A673 (cell line): ENCODE data around the gene BICC1. TPM values are rescaled to one million over a fixed set of nuclear protein-coding genes. Genes with fewer than 3 reads are reported as not detected.

Experiments
- BruUV-seq: library from RNA; stranded (reverse); fragments of 400-500 nt; replicated peaks from 2 replicates; lab custom pipeline; 2021; lab: Mats Ljungman, UMichigan
- CTCF ChIA-PET: fragments of 300-600 bp; sonication (Branson Sonifier 250); formaldehyde crosslinking; loops from one replicate; lab custom pipeline; 2022; ENCODE audit warnings: antibody characterized with exemption; lab: Charles Lee
- POLR2A ChIA-PET: fragments of 300-600 bp; sonication (Branson Sonifier 250); formaldehyde crosslinking; loops from one replicate; lab custom pipeline; 2022; ENCODE audit warnings: antibody characterized with exemption; ENCODE audit not compliant: low non-redundant PET; lab: Charles Lee
- DNase-seq: peaks from one replicate; pipeline ENCODE4 v3.0.0-alpha.2; 2015; ENCODE audit warnings: low spot score
- H3K27ac ChIP-seq: fragments of 200-600 bp; sonication (generic); 2 replicates; pipeline ENCODE4 v1.5.1; 2016; ENCODE audit warnings: mixed run types, low read depth, mild to moderate bottlenecking, mixed read lengths, antibody characterized with exemption, low read length; ENCODE audit not compliant: poor library complexity, severe bottlenecking
- H3K27me3 ChIP-seq: fragments of 200-600 bp; sonication (generic); replicated peaks from 2 replicates; pipeline ENCODE4 v1.6.1; 2017; ENCODE audit warnings: mixed run types, low read depth, mild to moderate bottlenecking, mixed read lengths, antibody characterized with exemption, low read length; ENCODE audit not compliant: insufficient read depth, poor library complexity
- H3K36me3 ChIP-seq: fragments of 200-600 bp; sonication (generic); 2 replicates; pipeline ENCODE4 v1.6.1; 2016; ENCODE audit warnings: mixed run types, mild to moderate bottlenecking, mixed read lengths, antibody characterized with exemption, low read length; ENCODE audit not compliant: insufficient read depth, poor library complexity, severe bottlenecking
- H3K4me1 ChIP-seq: fragments of 200-600 bp; sonication (generic); 2 replicates; pipeline ENCODE4 v1.6.1; 2017; ENCODE audit warnings: mixed run types, mild to moderate bottlenecking, mixed read lengths, antibody characterized with exemption, low read length; ENCODE audit not compliant: insufficient read depth, poor library complexity, severe bottlenecking
- H3K4me3 ChIP-seq: fragments of 200-600 bp; sonication (generic); 2 replicates; pipeline ENCODE4 v1.5.1; 2016; ENCODE audit warnings: low read depth, mixed run types, mild to moderate bottlenecking, mixed read lengths, low read length; ENCODE audit not compliant: poor library complexity, severe bottlenecking
- H3K9me3 ChIP-seq: fragments of 200-600 bp; sonication (generic); 2 replicates; pipeline ENCODE4 v1.6.1; 2016; ENCODE audit warnings: mixed run types, low read depth, mild to moderate bottlenecking, mixed read lengths, antibody characterized with exemption, low read length; ENCODE audit not compliant: poor library complexity, severe bottlenecking
- EZH2 ChIP-seq: fragments of 200-600 bp; sonication (generic); IDR thresholded peaks from 2 replicates; pipeline ENCODE4 v1.6.1; 2017; ENCODE audit warnings: borderline replicate concordance, low read depth, mild to moderate bottlenecking, mixed read lengths, antibody characterized with exemption, low read length; ENCODE audit not compliant: poor library complexity, severe bottlenecking
- intact Hi-C: fragments of 100-400 bp; cut with micrococcal nuclease; formaldehyde crosslinking; loops from one replicate; pipeline ENCODE4 v1.10.0; 2022; ENCODE audit not compliant: unreplicated experiment
- total RNA-seq: library from RNA; stranded (reverse); gene quantifications from 2 replicates; pipeline ENCODE4 v1.2.3, GENCODE V29; 2021
- TF ChIP-seq, protein P1 (sequence below): fragments of 300-800, 200-600 bp; sonication (generic); conservative IDR thresholded peaks from 2 replicates; pipeline ENCODE4 v1.5.1; 2017; ENCODE audit warnings: low read depth, mild to moderate bottlenecking, antibody characterized with exemption, low read length, moderate library complexity, mixed read lengths

Gene BICC1
- total RNA-seq, 1 experiment from 2014 or later: 1.6 TPM

DNA sequence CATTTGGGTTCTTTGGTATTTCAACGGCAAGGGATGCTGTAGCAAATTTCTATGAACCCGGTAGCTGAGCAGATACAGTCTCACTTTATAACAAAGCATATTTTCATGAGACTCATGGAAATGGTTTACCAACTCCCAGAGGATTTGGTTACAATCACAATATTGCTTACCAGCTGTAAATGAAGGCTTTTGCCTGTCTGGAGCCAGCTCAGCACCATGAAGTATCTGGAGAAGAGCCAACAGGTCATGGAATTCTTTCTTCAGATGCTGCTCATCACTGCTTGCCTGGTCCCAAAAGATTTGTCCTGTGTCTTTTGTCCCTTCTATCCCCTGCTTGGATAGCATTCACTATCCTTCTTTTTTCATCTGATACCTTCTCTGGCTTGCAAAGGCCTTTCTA, 346.9 kb downstream of the BICC1 start:
- intact Hi-C loops: no loop called here
- BruUV-seq: no TSS peak

DNA sequence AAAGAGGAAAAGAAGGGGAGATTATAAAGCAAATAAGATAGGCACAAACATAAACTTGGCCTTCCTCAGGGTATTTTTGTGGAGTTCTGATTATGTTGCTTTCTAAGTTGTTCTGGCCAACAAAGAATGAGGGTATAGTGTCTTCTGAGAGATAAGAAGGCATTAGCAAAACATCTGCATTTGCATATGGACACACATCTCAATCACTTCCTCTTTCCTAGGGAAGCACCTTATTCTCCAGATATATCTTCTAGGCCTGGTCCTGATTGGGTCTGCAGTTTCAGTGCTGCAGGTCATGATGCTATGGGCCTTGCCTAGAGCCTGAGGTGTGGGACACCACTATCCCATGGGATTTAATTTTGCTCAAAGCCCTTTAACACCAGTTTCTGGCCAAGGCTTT, 355.0 kb downstream of the BICC1 start:
- Histone ChIP-seq H3K4me3 (no peak overlapping the region), H3K27ac (no peak overlapping the region), H3K4me1 (no peaks in the 10 kb centered on the region), H3K9me3 (no peaks in the 10 kb centered on the region), H3K27me3 (no peaks in the 10 kb centered on the region), H3K36me3 (no peaks in the 10 kb centered on the region)
- ChIA-PET CTCF (no interaction called here), POLR2A (no interaction called here)
- BruUV-seq: no TSS peak
- intact Hi-C loops: no loop called here
- TF ChIP-seq, protein P1, sequence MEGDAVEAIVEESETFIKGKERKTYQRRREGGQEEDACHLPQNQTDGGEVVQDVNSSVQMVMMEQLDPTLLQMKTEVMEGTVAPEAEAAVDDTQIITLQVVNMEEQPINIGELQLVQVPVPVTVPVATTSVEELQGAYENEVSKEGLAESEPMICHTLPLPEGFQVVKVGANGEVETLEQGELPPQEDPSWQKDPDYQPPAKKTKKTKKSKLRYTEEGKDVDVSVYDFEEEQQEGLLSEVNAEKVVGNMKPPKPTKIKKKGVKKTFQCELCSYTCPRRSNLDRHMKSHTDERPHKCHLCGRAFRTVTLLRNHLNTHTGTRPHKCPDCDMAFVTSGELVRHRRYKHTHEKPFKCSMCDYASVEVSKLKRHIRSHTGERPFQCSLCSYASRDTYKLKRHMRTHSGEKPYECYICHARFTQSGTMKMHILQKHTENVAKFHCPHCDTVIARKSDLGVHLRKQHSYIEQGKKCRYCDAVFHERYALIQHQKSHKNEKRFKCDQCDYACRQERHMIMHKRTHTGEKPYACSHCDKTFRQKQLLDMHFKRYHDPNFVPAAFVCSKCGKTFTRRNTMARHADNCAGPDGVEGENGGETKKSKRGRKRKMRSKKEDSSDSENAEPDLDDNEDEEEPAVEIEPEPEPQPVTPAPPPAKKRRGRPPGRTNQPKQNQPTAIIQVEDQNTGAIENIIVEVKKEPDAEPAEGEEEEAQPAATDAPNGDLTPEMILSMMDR: no peak
- TF ChIP-seq EZH2: no peak
- no peak for DNase-seq

More for the DNA sequence above, 346.9 kb downstream of the BICC1 start:
- no peak overlapping the region for H3K4me3 ChIP-seq
- no peak for TF ChIP-seq EZH2
- TF ChIP-seq, protein P1: no peak
- H3K36me3 ChIP-seq: no peaks in the 10 kb centered on the region
- ChIA-PET POLR2A (no interaction called here), CTCF (no interaction called here)
- no peak for DNase-seq
- H3K27ac ChIP-seq: no peak overlapping the region
- H3K4me1 ChIP-seq: no peaks in the 10 kb centered on the region
- no peaks in the 10 kb centered on the region for H3K27me3 ChIP-seq
- no peaks in the 10 kb centered on the region for H3K9me3 ChIP-seq

DNA sequence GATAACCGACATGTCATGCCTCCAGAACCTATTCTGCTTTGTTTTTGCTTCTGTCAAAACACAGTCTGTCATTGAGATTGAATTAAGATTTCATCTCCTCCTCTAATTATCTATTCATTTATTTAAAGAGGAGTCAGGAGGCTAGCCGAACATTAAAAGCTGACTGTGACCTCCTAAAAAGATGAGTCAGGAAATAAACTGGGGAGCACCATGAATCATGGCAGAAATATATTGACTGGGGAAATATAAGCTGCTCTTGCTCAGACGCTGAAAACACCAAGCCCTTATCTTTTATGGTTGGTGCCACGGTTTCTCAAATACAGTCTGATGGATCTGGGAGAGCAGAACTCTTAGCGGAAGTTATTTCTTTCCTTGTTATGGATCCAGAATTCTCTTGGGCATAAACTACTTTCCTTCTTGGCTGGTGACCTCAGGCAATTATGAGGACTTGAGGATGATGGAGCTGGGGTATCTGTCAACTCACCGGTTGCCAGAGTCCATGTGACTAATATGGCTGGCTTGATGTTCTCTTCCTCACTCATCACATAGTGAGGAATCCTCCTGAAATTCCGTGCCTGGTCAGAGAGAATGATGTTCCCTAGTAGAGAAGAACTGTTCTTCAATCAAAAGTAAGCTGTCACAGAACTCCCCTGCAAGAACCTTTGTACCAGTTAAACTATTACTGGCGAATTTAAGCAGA, 356.2 kb downstream of the BICC1 start:
- no TSS peak for BruUV-seq
- intact Hi-C loops: no loop called here
- ChIA-PET CTCF (no interaction called here), POLR2A (no interaction called here)
- H3K4me1 ChIP-seq: no peaks in the 10 kb centered on the region
- H3K27me3 ChIP-seq: no peaks in the 10 kb centered on the region
- no peaks in the 10 kb centered on the region for H3K9me3 ChIP-seq
- TF ChIP-seq, protein P1: no peak
- TF ChIP-seq EZH2: no peak
- H3K4me3 ChIP-seq: no peak overlapping the region
- no peaks in the 10 kb centered on the region for H3K36me3 ChIP-seq
- no peak overlapping the region for H3K27ac ChIP-seq
- no peak for DNase-seq
